Prostate gland (tissue), 2 donors: Measurements from ENCODE around the gene MALAT1.

Source experiments
- POLR2A ChIP-seq: fragments of 450-650 bp; IDR thresholded peaks from one replicate; pipeline ENCODE4 v1.6.1; 2016; ENCODE audit warnings: antibody characterized with exemption, mild to moderate bottlenecking
- POLR2AphosphoS5 ChIP-seq: sonication (generic); formaldehyde crosslinking; IDR thresholded peaks from one replicate; pipeline ENCODE4 v1.6.1; 2017; ENCODE audit warnings: antibody characterized with exemption
- TF ChIP-seq, protein P1 (sequence below), 4 experiments: fragments of 200-600 bp in 2 of 4; fragments of 450-650 bp in 2 of 4; sonication (generic) in 2 of 4; IDR thresholded peaks; 1 replicate in 3 of 4; 2 replicates in 1 of 4; pipeline ENCODE4 v1.5.1; 2016 to 2019; ENCODE audit warnings: antibody characterized with exemption in 4 of 4, mild to moderate bottlenecking in 2 of 4, moderate library complexity in 2 of 4

DNA sequence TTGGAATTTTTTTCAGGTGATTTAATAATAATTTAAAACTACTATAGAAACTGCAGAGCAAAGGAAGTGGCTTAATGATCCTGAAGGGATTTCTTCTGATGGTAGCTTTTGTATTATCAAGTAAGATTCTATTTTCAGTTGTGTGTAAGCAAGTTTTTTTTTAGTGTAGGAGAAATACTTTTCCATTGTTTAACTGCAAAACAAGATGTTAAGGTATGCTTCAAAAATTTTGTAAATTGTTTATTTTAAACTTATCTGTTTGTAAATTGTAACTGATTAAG is 3.4 kb downstream of the MALAT1 start:
- TF ChIP-seq, protein P1, sequence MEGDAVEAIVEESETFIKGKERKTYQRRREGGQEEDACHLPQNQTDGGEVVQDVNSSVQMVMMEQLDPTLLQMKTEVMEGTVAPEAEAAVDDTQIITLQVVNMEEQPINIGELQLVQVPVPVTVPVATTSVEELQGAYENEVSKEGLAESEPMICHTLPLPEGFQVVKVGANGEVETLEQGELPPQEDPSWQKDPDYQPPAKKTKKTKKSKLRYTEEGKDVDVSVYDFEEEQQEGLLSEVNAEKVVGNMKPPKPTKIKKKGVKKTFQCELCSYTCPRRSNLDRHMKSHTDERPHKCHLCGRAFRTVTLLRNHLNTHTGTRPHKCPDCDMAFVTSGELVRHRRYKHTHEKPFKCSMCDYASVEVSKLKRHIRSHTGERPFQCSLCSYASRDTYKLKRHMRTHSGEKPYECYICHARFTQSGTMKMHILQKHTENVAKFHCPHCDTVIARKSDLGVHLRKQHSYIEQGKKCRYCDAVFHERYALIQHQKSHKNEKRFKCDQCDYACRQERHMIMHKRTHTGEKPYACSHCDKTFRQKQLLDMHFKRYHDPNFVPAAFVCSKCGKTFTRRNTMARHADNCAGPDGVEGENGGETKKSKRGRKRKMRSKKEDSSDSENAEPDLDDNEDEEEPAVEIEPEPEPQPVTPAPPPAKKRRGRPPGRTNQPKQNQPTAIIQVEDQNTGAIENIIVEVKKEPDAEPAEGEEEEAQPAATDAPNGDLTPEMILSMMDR (IDR thresholded peaks at IDR 0.05), result no peak
- TF ChIP-seq POLR2A (no peak), POLR2AphosphoS5 (no peak)
